GM11168 (cell line): ENCODE measurements around the gene ALDH16A1.
"Not testable (repeated sequence)": the region's sequence is repeated elsewhere in the genome, so short reads cannot be mapped to it uniquely, and the experiment has no call there.

ENCODE experiments used
- in situ Hi-C: fragments of 300-500 bp; cut with MboI; formaldehyde crosslinking; loops from one replicate; pipeline ENCODE4 v1.12.0; 2022; ENCODE audit warnings: low sequenced_read_pairs; ENCODE audit not compliant: unreplicated experiment

The ALDH16A1 gene

DNA sequence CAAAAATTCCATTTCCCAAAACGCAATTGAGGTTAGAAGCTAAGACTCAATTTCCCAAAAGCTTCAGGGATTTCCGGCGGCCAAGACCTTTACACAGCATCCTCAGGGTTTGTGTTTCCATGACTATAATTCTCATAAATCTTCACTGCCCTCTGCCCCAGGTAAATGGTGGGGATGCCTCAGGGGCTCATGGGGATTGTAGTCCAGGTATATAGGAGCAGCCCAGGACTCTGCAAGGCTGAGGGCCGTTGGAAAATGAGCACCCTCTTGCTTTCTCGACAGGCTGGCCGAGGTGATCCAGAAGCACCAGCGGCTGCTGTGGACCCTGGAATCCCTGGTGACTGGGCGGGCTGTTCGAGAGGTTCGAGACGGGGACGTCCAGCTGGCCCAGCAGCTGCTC is 6.4 kb downstream of the ALDH16A1 start:
- in situ Hi-C loops, result no loop called here

DNA sequence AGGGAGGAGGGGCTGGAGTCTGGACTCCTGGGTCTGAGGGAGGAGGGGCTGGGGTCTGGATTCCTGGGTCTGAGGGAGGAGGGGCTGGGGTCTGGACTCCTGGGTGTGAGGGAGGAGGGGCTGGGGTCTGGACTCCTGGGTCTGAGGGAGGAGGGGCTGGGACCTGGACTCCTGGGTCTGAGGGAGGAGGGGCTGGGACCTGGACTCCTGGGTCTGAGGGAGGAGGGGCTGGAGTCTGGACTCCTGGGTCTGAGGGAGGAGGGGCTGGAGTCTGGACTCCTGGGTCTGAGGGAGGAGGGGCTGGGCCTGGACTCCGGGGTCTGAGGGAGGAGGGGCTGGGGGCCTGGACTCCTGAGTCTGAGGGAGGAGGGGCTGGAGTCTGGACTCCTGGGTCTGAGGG is 8.1 kb downstream of the ALDH16A1 start:
- in situ Hi-C loops, result not testable (repeated sequence)

DNA sequence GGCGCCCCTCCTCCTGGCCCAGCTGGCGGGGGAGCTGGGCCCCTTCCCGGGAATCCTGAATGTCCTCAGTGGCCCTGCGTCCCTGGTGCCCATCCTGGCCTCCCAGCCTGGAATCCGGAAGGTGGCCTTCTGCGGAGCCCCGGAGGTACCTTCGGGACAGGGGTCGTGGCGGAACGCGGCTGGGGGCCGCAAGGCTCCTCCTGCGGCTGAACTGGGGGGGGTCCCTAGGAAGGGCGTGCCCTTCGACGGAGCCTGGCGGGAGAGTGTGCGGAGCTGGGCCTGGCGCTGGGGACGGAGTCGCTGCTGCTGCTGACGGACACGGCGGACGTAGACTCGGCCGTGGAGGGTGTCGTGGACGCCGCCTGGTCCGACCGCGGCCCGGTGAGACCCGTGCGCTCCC is 8.6 kb downstream of the ALDH16A1 start:
- in situ Hi-C loops, result no loop called here

DNA sequence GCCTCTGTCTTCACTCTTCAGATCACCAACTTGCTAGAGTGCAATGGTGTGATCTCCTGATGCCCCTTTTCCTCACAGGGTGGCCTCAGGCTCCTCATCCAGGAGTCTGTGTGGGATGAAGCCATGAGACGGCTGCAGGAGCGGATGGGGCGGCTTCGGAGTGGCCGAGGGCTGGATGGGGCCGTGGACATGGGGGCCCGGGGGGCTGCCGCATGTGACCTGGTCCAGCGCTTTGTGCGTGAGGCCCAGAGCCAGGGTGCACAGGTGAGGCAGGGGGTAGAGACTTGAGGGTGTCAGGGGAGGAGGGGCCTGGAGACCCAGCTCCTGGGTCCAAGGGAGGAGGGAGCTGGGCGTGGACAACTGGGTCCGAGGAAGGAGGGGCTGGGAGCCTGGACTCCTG is 9.5 kb downstream of the ALDH16A1 start:
- in situ Hi-C loops, result no loop called here

DNA sequence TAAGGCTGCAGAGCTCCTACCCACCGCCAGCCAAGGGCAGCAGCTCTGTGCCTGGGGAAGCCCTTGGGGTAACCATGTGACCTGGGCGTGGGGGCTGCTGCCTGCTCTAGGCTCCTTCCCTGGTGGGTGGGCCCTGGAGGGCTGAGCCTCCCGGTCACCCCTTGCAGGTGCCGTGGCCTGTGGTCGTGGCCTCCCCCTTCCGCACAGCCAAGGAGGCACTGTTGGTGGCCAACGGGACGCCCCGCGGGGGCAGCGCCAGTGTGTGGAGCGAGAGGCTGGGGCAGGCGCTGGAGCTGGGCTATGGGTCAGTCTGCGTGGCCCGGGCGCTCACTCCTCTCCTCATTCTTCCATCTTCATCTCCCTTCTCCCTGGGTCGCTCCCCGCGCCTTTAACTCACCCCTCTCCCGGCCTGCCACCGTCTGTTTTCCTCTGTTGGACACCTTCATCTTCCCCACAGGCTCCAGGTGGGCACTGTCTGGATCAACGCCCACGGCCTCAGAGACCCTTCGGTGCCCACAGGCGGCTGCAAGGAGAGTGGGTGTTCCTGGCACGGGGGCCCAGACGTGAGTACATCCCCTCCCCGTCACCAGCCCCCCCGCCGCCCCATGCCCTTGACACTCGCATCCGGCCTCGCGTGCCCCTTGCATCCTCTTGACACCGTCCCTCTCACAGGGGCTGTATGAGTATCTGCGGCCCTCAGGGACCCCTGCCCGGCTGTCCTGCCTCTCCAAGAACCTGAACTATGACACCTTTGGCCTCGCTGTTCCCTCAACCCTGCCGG is 11.1 kb downstream of the ALDH16A1 start:
- in situ Hi-C loops, result no loop called here

DNA sequence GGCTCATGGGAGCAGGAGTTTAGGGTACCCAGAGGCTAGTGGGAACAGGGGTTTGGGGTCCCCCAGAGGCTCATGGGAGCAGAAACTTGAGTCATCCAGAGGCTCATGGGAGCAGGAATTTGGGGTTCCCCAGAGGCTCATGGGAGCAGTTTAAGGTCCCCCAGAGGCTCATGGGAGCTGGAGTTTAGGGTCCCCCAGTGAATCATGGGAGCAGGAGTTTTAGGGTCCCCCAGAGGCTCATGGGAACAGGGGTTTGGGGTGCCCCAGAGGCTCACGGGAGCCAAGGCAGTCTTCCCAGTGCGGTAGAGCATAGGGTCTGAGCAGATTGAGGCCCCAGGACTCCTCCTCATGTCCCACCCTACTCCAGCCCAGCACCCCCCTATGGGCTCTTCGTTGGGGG is 12.3 kb downstream of the ALDH16A1 start:
- in situ Hi-C loops, result no loop called here

DNA sequence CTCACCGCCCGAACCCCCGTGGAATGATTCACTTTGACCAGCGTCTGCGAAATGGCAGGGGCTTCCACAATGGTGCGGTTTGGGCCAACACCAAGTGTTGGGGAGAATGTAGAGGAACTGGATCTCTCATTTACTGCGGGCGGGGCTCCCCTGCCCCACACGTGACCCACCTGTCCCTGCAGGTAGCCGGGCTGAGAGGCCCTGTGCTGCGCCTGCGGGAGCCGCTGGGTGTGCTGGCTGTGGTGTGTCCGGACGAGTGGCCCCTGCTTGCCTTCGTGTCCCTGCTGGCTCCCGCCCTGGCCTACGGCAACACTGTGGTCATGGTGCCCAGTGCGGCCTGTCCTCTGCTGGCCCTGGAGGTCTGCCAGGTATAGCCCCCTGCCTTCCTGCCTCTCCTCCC is 15.2 kb downstream of the ALDH16A1 start:
- in situ Hi-C loops, result no loop called here

DNA sequence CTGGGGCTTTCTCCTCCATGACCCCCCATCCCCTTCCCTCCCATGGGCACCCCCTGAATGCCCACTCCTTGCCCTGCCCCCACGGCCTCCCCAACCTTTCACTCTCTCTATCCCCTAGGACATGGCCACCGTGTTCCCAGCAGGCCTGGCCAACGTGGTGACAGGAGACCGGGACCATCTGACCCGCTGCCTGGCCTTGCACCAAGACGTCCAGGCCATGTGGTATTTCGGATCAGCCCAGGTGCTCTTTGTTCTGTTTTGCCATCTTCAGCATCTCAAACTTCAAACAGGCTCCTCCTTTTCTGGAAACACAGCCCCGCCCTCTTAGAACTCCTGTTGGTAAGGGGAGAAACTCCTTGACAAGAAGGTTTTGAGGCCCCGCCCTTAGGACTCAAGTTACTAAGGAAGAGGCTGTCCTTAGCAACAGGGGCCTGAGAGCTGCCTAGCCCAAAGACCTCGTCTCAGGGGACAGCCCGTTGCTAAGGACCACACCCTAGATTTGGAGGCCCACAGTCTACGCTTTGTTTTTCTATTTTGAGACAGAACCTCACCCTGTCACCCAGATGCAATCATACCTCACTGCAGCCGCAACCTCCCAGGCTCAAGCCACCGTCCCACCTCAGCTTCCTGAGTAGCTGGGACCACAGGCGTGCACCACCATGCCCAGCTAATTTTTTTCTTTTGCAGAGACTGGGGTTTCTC is 15.9 kb downstream of the ALDH16A1 start:
- in situ Hi-C loops, result no loop called here

DNA sequence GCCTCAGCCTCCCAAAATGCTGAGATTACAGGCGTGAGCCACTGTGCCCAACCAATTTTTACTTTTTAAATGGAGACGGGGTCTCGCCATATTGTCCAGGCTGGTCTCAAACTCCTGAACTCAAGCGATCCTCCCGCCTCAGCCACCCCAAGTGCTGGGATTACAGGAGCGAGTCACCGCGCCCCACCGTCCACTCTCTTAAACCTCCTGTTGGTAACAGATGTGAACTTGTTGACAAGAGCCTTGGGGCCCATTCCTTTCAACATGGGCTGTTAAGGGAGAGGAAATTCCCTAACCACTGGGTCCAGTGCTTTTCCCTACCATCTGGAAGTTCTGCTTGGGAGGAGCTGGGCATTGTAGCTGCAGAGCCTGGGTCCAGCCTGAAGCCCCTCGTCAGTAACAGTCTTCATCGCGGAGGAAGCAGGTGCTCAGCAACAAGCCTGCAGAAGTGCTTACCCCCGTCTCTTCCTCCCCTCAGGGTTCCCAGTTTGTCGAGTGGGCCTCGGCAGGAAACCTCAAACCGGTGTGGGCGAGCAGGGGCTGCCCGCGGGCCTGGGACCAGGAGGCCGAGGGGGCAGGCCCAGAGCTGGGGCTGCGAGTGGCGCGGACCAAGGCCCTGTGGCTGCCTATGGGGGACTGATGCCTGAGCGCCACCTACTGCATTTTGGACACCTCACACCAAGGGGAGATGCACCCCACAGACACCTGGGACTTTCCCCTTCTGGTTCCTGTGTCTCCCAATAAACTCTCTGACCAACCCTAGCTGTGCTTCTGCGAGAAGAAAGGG is 17.0 kb downstream of the ALDH16A1 start:
- in situ Hi-C loops, result no loop called here

DNA sequence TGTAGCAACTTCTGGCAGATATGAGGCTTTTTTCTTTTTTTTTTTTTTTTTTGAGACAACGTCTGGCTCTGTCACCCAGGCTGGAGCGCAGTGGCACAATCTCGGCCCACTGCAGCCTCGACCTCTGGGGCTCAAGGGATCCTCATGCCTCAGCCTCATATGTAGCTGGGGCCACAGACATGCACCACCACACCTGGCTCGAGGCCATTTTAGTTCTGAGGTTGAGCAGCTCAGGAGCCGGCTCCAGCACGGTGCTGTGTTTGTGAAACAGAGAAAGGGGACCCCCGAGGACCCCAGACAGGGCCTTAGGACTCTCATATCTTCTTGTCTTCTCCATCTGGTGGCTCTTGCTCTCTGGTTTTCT is 17.6 kb downstream of the ALDH16A1 start:
- in situ Hi-C loops, result no loop called here

DNA sequence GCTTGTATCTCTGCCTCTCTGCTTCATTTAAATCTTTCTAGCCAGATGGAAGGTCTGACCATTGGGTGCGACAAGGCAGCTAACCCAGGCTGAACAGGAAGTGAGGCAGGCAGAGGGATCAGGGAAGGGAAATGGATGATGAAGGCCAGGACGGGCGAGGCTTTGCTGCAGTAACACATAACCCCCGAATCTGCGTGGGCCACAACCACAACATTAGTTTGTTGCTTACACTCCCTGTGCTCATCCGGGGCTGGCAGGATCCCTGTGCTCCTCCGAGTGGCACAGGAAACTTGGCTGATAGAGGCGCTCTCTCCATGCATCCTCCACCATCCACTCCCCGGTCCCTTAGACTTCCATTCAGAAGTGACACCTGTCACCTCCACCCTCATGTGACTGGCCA is 19.9 kb downstream of the ALDH16A1 start:
- in situ Hi-C loops, result no loop called here

DNA sequence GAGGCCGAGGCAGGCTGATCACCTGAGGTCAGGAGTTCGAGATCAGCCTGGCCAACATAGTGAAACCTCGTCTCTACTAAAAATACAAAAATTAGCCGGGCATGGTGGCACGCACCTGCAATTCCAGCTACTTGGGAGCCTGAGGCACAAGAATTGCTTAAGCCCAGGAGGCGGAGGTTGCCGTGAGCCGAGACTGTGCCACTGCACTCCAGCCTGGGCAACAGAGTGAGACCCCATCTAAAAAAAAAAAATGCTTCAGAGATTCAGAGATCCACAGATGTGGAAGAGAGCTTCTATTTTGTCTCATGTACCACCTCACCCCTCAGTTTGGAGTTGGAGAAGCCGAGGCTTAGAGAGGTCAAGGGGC is 20.5 kb downstream of the ALDH16A1 start:
- in situ Hi-C loops, result not testable (repeated sequence)

DNA sequence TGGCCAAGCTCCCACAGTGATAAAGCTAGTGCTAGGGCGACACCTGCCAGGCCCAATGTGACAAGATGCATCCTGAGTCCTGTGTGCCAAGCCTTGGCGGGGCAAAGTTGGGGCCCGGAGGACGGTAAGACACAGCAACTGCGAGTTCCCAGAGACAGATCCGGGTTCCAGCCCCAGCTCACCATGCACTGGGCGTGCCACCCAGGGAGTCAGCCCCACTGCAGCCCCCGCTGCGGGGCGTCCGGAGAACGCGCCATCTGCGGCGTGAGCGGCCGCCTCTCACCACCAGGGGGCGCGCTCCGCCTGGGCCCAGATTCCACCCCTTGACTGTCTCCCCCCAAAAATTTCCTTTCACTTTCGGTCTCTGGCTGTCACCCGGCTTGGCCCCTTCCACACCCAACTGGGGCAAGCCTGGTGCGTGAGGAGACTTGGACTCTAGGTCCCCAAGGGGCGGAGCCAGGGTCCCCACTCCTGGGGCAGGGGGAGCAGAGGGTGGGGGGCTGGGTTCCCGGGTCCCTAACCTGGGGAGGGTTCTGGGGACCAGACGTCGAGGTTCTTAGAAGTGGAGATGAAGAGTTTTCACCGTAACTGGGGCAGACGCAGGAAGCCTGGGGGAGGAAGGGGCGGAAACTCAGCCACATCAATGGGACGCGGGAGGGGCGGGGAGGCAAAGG is 21.0 kb downstream of the ALDH16A1 start, which contains the start of gene FLT3LG:
FLT3LG (plus strand) TSS at position 348 of the 674 bp plus-strand sequence. CDS start 425 bp downstream, outside the sequence.
- in situ Hi-C loops, result no loop called here

DNA sequence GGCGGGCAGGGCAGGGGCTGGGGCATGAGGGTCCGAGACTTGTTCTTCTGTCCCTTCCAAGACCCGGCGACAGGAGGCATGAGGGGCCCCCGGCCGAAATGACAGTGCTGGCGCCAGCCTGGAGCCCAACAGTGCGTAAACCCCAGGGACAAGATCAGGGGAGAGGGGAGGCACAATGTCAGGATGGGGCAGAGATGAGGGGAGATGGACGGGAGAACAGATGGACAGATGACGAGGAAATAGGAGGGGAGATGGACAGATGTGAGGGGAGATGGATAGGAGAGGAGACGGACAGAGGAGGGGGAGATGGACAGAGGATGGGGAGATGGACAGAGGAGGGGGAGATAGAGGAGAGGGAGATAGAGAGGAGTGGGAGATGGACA is 21.5 kb downstream of the ALDH16A1 start:
- in situ Hi-C loops, result no loop called here

DNA sequence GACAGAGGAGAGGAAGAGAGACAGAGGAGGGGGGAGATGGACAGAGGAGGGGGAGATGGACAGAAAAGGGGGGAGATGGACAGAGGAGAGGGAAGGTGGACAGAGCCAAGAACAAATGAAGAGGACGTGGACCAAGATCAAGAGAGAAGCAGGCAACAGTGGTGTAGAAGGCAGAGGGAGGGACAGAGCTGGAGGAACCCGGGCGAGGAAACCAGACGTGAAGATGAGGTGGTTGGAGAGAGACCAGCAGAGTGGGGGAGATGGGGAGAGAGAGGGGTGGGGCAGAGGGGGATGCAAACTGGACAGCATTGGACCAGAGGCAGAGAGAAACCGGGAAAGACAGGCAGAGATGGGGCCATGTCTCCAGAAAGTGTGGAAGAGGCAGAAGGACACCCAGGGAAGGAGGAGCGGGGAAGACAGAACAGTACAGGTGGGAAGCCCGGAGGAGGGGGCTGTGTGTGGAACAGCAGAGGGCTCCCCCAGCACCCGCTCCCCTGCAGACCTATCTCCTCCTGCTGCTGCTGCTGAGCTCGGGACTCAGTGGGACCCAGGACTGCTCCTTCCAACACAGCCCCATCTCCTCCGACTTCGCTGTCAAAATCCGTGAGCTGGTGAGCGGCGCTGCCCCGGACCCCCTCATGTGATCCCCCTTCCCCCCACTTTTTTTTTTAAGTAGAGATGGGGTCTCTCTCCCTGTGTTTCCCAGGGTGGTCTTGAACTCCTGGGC is 22.3 kb downstream of the ALDH16A1 start:
- in situ Hi-C loops, result no loop called here

DNA sequence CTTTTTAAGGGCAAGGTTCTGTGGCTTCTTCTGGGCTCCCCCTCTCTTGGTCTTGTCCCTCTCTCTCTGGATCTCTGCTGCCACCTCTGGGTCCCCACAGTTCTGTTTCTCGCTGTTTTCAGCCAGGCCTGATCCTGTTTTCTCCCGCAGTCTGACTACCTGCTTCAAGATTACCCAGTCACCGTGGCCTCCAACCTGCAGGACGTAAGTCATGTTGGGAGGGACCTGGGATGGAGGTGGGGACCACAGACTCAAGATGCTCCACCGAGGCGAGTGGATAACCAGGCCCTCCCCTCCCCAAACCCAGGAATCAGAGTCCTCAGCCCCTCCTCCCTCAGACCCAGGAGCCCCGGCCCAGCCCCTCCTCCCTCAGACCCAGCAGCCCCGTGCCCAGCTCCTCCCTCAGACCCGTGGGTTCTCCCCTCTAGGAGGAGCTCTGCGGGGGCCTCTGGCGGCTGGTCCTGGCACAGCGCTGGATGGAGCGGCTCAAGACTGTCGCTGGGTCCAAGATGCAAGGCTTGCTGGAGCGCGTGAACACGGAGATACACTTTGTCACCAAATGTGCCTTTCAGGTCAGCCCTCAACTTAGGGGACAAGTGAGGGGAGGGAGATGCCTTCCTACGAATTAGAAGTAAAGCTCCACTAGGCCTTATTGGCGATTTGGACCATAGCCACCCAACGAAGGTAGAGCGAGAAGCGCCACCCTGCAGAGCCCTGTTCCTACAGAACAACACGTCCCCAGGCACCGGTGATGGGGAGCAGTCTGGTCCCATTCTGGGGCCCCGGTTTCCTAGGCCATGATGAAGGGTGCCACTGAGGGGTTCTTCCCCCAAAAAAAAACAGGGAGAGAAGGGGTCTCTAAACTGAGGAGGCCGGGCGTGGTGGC is 23.2 kb downstream of the ALDH16A1 start:
- in situ Hi-C loops, result no loop called here

DNA sequence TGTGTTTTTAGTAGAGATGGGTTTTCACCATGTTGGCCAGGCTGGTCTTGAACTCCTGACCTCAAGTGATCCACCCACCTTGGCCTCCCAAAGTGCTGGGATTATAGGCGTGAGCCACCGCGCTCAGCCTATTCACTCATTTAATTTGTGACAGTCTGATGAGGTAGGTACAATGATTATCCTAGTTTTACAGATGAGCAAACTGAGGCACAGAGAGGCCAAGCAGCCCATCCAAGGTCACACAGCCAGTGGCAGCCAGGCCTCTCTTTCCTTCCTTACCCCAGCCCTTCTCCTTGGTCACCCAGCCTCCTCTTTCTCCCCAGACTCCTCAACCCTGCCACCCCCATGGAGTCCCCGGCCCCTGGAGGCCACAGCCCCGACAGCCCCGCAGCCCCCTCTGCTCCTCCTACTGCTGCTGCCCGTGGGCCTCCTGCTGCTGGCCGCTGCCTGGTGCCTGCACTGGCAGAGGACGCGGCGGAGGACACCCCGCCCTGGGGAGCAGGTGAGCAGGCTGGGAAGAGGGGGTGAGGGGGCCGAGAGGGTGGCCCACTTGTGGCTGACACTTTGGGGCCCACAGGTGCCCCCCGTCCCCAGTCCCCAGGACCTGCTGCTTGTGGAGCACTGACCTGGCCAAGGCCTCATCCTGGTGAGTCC is 27.1 kb downstream of the ALDH16A1 start:
- in situ Hi-C loops, result no loop called here

DNA sequence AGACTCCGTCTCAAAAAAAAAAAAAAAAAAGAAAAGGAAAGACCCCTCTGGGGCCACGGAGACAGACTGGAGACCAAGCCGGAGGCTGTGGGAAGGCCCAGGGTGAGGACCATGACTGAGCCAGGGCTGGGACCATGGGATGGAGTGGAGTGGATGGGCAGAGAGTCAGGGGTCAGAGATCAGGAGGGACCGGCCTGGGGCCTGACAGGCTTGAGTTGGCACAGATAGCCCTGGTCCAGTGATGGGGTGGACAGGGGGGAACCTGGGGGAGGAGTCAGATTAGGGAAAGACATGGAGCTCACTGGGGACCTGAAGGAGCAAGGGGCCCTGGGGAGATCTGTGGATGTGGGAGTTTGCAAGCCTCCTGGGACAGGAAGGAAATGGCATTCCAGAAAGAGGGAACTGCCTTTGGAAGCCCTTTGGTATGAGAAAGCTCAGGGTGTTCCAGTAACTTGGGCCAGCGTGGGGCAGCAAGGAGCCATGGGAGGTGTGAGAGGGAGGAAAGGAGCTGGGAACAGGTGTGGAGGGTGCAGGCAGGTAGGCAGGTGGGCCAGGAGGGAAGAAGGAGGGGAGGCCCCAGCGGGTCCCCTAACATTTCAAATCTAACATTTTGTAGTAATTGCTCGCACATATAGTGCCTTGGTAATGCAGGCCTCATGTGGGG is 28.1 kb downstream of the ALDH16A1 start:
- in situ Hi-C loops, result no loop called here
